Forelimb muscle (tissue), 1 donor: ENCODE results near the gene RDH16. TPM values are rescaled to one million over a fixed set of nuclear protein-coding genes. Genes with fewer than 3 reads are reported as not detected.
"Not testable (repeated sequence)": the region's sequence is repeated elsewhere in the genome, so short reads cannot be mapped to it uniquely, and the experiment has no call there.

Source experiments
- DNase-seq: peaks from one replicate; pipeline ENCODE4 v3.0.0-alpha.2; 2013; ENCODE audit warnings: low read depth
- polyA plus RNA-seq: library from polyadenylated mRNA; unstranded; fragments of 120-200 nt; gene quantifications from one replicate; pipeline ENCODE4 v1.2.1, GENCODE V29; 2013; ENCODE audit not compliant: insufficient read length

Gene RDH16
- polyA plus RNA-seq, 1 donor, result 0.40 TPM

DNA sequence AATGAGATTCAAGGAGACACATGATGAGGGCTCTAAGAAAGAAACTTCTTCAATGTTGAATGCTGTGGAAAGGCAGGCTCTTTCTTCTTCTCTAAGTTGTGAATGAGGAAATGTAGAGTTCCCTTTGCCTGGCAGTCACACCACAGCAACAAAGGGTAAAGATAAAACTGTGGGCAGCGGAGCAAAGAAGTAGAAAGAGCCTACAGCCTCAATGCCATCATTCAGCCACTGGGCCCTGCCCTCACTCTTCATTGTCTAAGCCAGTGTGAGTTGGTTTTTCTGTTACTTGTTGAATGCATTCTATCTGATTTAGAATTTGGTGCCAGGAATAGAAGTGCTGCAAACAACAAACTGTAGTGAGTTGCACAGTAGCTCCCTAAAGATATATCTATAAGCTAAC is 35.4 kb downstream of the RDH16 start:
- DNase-seq, result no peak

- no peak for DNase-seq
Measured at GRCh38 chr12:56921346-56921745, 36.1 kb downstream of the RDH16 start.

DNA sequence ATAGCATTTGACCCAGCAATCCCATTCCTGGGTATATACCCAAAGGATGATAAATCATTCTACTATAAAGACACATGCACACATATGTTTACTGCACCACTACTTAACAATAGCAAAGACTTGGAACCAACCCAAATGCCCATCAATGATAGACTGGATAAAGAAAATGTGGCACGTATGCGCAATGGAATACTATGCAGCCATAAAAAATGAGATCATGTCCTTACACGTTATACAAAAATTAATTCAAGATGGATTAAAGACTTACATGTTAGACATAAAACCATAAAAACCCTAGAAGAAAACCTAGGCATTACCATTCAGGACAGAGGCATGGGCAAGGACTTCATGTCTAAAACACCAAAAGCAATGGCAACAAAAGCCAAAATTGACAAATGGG is 39.3 kb downstream of the RDH16 start:
- not testable (repeated sequence) for DNase-seq

DNA sequence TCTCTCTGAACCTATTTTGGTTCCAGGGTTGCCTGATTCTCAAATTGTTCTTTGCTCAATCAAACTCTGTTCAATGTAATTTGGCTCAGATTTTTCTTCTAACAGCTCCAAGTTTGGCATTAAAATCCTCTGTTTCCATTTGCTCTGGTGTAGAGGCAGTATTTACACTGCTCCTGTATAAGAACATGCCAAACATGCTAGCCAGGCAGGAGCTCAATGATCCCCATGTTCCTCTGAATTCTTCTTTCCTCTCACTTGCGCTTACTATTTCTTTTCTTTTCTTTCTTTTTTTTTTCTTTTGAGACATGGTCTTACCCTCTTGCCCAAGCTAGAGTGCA is 40.4 kb downstream of the RDH16 start:
- no peak for DNase-seq

GRCh38 chr12:56916296-56916995 is 41.0 kb downstream of the RDH16 start:
- DNase-seq, result no peak

- no peak for DNase-seq
Measured at GRCh38 chr12:56914724-56915123, 42.7 kb downstream of the RDH16 start.

GRCh38 chr12:56914256-56914655 is 43.2 kb downstream of the RDH16 start:
- no peak for DNase-seq

GRCh38 chr12:56909403-56909802 is 48.0 kb downstream of the RDH16 start:
- DNase-seq, result not testable (repeated sequence)

GRCh38 chr12:56908136-56908535 is 49.3 kb downstream of the RDH16 start:
- no peak for DNase-seq

- no peak for DNase-seq
Measured at GRCh38 chr12:56905852-56906251, 51.6 kb downstream of the RDH16 start.

DNA sequence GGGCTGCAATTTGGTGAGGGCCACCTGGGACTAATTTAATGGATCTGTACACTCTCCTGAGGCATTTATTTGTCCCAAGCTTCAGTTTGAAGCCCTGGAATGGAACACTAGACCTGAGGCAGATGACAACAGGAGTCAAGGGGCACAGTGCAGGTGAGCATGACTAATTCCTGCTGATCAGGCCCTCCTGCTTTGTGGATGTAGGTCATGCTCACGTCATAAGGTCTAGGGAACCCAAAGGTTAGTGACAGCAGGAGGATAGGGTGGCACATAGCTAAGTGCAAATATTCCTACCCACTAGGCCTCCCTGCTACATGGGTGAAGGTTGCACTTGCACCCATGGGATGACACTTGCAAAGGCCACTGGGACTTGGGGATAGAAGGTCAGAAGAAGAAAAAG is 54.0 kb downstream of the RDH16 start:
- no peak for DNase-seq

Other genes starting within 250 kb of the RDH16 start
- 1,522 TPM for gene NACA, start 232.3 kb downstream of the RDH16 start, polyA plus RNA-seq
- gene PRIM1, start 205.3 kb downstream of the RDH16 start, polyA plus RNA-seq, result 9.0 TPM
- gene HSD17B6, start 194.3 kb downstream of the RDH16 start, polyA plus RNA-seq, result 0.27 TPM
- gene SDR9C7, start 23.2 kb downstream of the RDH16 start, polyA plus RNA-seq, result 0.46 TPM
- 4.8 TPM for gene ZBTB39, start 48.9 kb upstream of the RDH16 start, polyA plus RNA-seq
- gene TAC3, start 58.9 kb upstream of the RDH16 start, polyA plus RNA-seq, result not detected
- gene MYO1A, start 92.5 kb upstream of the RDH16 start, polyA plus RNA-seq, result 0.23 TPM
- gene NEMP1, start 121.2 kb upstream of the RDH16 start, polyA plus RNA-seq, result 17.3 TPM
- 30.1 TPM for gene NAB2, start 131.5 kb upstream of the RDH16 start, polyA plus RNA-seq
- gene STAT6, start 153.8 kb upstream of the RDH16 start, polyA plus RNA-seq, result 32.2 TPM
- 95.2 TPM for gene LRP1, start 170.9 kb upstream of the RDH16 start, polyA plus RNA-seq
- gene LRP1-AS, start 190.0 kb upstream of the RDH16 start, polyA plus RNA-seq, result 0.77 TPM